Spleen (tissue), 11 donors: ENCODE data around the gene BAHCC1. TPM values are rescaled to one million over a fixed set of nuclear protein-coding genes. Genes with fewer than 3 reads are reported as not detected.

ENCODE experiments used
- DNase-seq: peaks from one replicate; pipeline ENCODE4 v3.0.0-alpha.2; 2020
- H3K27ac ChIP-seq, 8 donors: fragments of 200-600 bp; sonication (generic) in 7 of 8; 1 replicate in 4 of 8; 2 replicates in 4 of 8; pipeline versions ENCODE4 v1.5.0 to v1.8.0; 2016 to 2021; ENCODE audit warnings: inconsistent platforms in 4 of 8, mild to moderate bottlenecking in 4 of 8, moderate library complexity in 1 of 8
- H3K27me3 ChIP-seq, 7 donors: fragments of 200-600 bp; sonication (generic) in 6 of 7; replicated peaks in 1 of 7; 1 replicate in 4 of 7; 2 replicates in 3 of 7; pipeline versions ENCODE4 v1.5.0 to v1.8.0; 2016 to 2021; ENCODE audit warnings: inconsistent platforms in 3 of 7, mild to moderate bottlenecking in 1 of 7
- H3K36me3 ChIP-seq, 6 donors: fragments of 200-600 bp; sonication (generic) in 5 of 6; 1 replicate in 4 of 6; 2 replicates in 2 of 6; pipeline versions ENCODE4 v1.5.0 to v1.8.0; 2016 to 2021; ENCODE audit warnings: inconsistent platforms in 2 of 6
- H3K4me1 ChIP-seq, 6 donors: fragments of 200-600 bp; sonication (generic) in 5 of 6; 1 replicate in 3 of 6; 2 replicates in 3 of 6; pipeline versions ENCODE4 v1.5.0 to v1.8.0; 2016 to 2021; ENCODE audit warnings: inconsistent platforms in 3 of 6
- H3K4me3 ChIP-seq, 8 donors: fragments of 200-600 bp; sonication (generic) in 7 of 8; 1 replicate in 4 of 8; 2 replicates in 4 of 8; pipeline versions ENCODE4 v1.5.0 to v1.8.0; 2016 to 2021; ENCODE audit warnings: inconsistent platforms in 4 of 8, mild to moderate bottlenecking in 4 of 8, moderate library complexity in 2 of 8
- H3K9me3 ChIP-seq, 8 donors: fragments of 200-600 bp; sonication (generic) in 7 of 8; 1 replicate in 4 of 8; 2 replicates in 4 of 8; pipeline versions ENCODE4 v1.5.0 to v1.8.0; 2016 to 2021; ENCODE audit warnings: inconsistent platforms in 4 of 8
- POLR2A ChIP-seq, 3 donors: fragments of 450-650 bp; IDR thresholded peaks; one replicate each; pipeline ENCODE4 v1.5.1; 2017; ENCODE audit warnings: antibody characterized with exemption in 3 of 3, mild to moderate bottlenecking in 1 of 3
- POLR2AphosphoS5 ChIP-seq, 3 donors: sonication (generic); formaldehyde crosslinking; IDR thresholded peaks; one replicate each; pipeline ENCODE4 v1.5.1; 2017; ENCODE audit warnings: antibody characterized with exemption in 3 of 3
- WGBS, 5 donors: extraction: QIAGEN DNeasy Blood & Tissue Kit in 3 of 5; methylation state at CpG; one replicate each; pipeline versions ENCODE4 v1.1.5 to v1.1.7; 2013 to 2018; 5-methylcytosine and 5-hydroxymethylcytosine counted together
- intact Hi-C: fragments of 100-400 bp; cut with DNase I; formaldehyde crosslinking; loops from one replicate; pipeline ENCODE4 v1.15.0; 2023; ENCODE audit warnings: low total_unique reads
- polyA plus RNA-seq, 3 donors: library from polyadenylated mRNA; stranded (reverse); fragments of 200-250 nt; gene quantifications; one replicate each; pipeline ENCODE4 v1.2.1, GENCODE V29; 2013
- total RNA-seq, 7 donors: library from RNA; depleted of rRNA in 3 of 7; stranded (reverse); fragments of >200 nt in 3 of 7; fragmentation: NEBNext Ultra II Directional in 4 of 7; extraction: Animal tissue kit (Norgen Biotek cat#: 25700) in 4 of 7; gene quantifications; one replicate each; pipeline versions ENCODE4 v1.1.0 to v1.2.1, GENCODE V29; 2016 to 2021
- TF ChIP-seq, protein P1 (sequence below), 11 experiments: fragments of 200-600 bp in 7 of 11; fragments of 450-650 bp in 4 of 11; sonication (generic) in 4 of 11; IDR thresholded peaks in 8 of 11; conservative IDR thresholded peaks in 3 of 11; 1 replicate in 7 of 11; 2 replicates in 4 of 11; pipeline versions ENCODE4 v1.4.0 to v1.8.0; 2016 to 2021; ENCODE audit warnings: antibody characterized with exemption in 11 of 11, inconsistent platforms in 4 of 11, mild to moderate bottlenecking in 1 of 11
- donor health status: healthy with polysubstance abuse.
- donor health status: DM: no; HTN: no; CAD: no; lungs with moderate emphysema.
- donor health status: DM: no; HTN: no; CAD: no.
- donor health status: Bipolar disorder and iron deficiency.
- donor health status: healthy.
- donor health status: DM: no; HTN: no; CAD: no.
- donor health status: DM: yes; HTN: yes; CAD: no.

Gene BAHCC1
- total and polyA plus RNA-seq, 10 donors: 1.7 to 20.3 (median 12.4) TPM

DNA sequence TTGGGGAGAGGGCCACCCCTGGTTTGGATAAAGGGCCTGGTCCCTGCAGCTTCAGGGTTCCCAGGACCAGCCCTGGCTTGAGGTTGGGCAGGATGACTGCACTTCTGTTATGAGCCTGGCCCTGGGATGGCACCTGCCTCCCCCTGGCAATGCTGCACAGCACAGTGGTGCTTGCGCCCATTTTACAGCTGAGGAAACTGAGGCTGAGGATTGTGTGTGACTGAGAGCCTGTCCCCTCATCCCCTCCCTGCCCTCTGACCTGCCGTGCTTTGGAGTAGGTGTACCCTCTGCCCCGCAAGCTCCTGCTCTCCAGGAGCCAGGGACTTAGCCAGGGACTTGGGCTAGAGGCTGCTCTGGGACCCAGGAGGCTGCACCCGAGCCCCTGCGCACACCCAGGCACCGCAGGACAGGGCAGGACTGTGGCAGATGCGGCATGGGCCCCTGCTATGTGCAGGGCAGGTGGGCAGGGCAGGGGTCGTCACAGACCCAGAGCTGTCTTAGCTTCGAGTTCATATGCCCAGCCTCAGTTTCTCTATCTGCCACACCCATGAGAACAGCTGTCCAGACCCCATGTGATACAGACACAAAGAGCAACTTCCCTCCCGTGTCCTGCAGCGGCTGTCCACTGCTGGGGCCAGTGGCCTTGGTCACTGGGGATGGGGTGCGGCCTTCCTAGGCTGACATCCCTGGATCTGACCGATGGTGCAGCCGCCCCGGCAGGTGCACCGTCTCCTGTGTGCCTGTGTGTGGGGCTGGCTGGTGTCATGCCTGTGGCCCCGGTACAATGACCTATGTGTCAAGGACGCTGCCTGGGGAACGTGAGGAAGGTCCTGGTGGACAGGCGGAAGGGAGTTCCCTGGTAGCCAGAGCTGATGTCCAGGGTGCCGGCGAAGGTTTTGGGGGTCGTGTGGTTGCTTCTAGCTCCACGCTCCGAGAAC lies 36.6 kb downstream of the BAHCC1 start:
- no peak for DNase-seq
- peaks cover 0 to 84% (median 38%) of the 10 kb centered on the region in 7 donors for H3K27me3 ChIP-seq
- intact Hi-C loops: no loop called here
- H3K4me1 ChIP-seq: peaks cover 28 to 83% (median 59%) of the 10 kb centered on the region in 6 donors
- TF ChIP-seq, protein P1, sequence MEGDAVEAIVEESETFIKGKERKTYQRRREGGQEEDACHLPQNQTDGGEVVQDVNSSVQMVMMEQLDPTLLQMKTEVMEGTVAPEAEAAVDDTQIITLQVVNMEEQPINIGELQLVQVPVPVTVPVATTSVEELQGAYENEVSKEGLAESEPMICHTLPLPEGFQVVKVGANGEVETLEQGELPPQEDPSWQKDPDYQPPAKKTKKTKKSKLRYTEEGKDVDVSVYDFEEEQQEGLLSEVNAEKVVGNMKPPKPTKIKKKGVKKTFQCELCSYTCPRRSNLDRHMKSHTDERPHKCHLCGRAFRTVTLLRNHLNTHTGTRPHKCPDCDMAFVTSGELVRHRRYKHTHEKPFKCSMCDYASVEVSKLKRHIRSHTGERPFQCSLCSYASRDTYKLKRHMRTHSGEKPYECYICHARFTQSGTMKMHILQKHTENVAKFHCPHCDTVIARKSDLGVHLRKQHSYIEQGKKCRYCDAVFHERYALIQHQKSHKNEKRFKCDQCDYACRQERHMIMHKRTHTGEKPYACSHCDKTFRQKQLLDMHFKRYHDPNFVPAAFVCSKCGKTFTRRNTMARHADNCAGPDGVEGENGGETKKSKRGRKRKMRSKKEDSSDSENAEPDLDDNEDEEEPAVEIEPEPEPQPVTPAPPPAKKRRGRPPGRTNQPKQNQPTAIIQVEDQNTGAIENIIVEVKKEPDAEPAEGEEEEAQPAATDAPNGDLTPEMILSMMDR (IDR thresholded peaks at IDR 0.05 in 8 of 11, conservative IDR thresholded peaks at IDR 0.05 in 3 of 11): no peak
- TF ChIP-seq POLR2AphosphoS5 (IDR thresholded peaks at IDR 0.05): peak in 1 of 3 donors; percentile 9
- 74 to 90% (median 79%) methylated on average over 8 to 25 of the region's 25 CpGs for WGBS, 5 donors
- H3K4me3 ChIP-seq: no peak overlapping the region
- no peaks in the 10 kb centered on the region for H3K9me3 ChIP-seq
- no peaks in the 10 kb centered on the region for H3K36me3 ChIP-seq
- no peak overlapping the region for H3K27ac ChIP-seq

DNA sequence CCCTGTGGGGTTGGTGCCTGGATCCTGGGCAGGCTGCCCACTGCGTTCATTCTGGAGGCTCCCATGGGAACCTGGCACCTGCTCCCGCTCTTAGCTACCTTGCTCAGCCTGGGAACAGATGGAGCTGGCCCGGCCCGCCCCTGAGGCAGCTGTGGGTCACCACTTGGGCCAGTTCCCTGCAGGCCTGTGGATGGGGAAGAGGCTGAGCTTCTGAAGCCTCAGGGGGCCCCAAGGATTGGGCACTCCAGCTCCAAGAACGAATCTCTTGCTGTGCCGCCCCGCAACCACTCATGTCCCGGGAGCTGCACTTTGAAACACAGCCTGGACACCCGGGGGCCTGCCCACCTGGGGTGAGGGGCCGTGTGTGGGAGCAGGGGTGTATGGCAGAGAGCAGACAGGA lies 37.7 kb downstream of the BAHCC1 start:
- no peak overlapping the region for H3K27ac ChIP-seq
- no peak for DNase-seq
- no peak overlapping the region for H3K4me3 ChIP-seq
- H3K9me3 ChIP-seq: no peaks in the 10 kb centered on the region
- peaks cover 27 to 83% (median 58%) of the 10 kb centered on the region in 6 donors for H3K4me1 ChIP-seq
- TF ChIP-seq, protein P1 (IDR thresholded peaks at IDR 0.05 in 8 of 11, conservative IDR thresholded peaks at IDR 0.05 in 3 of 11): no peak
- TF ChIP-seq POLR2A (IDR thresholded peaks at IDR 0.05): no peak
- no peak for TF ChIP-seq POLR2AphosphoS5 (IDR thresholded peaks at IDR 0.05)
- no peaks in the 10 kb centered on the region for H3K36me3 ChIP-seq
- intact Hi-C loops: no loop called here
- peaks cover 0 to 74% (median 26%) of the 10 kb centered on the region in 7 donors for H3K27me3 ChIP-seq
- 74 to 86% (median 78%) methylated on average over 7 to 10 of the region's 10 CpGs for WGBS, 5 donors

DNA sequence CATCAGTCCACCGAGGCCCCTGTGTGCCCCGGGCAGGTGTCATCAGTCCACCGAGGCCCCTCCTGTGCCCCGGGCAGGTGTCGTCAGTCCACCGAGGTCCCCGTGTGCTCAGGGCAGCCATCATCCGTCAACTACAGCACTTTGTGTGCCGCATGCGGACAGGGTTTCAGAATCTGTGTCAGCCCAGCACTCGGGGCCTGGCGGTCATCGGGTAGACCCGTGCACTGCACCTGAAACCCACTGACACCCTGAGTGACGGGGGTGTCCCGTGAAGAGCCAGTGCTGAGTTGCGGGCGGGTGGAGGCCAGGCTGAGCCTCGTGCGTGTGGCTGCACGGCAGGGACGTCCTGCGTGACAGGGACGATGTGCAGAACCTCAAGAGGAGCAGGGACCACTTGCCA lies 38.4 kb downstream of the BAHCC1 start:
- 82 to 92% (median 88%) methylated on average over 15 to 24 of the region's 24 CpGs for WGBS, 5 donors
- no peaks in the 10 kb centered on the region for H3K36me3 ChIP-seq
- no peak for DNase-seq
- H3K27me3 ChIP-seq: peaks cover 0 to 73% (median 19%) of the 10 kb centered on the region in 7 donors
- H3K9me3 ChIP-seq: no peaks in the 10 kb centered on the region
- peaks cover 19 to 83% (median 56%) of the 10 kb centered on the region in 6 donors for H3K4me1 ChIP-seq
- H3K27ac ChIP-seq: no peak overlapping the region
- no peak overlapping the region for H3K4me3 ChIP-seq
- TF ChIP-seq, protein P1 (IDR thresholded peaks at IDR 0.05 in 8 of 11, conservative IDR thresholded peaks at IDR 0.05 in 3 of 11): no peak
- TF ChIP-seq POLR2A (IDR thresholded peaks at IDR 0.05): no peak
- TF ChIP-seq POLR2AphosphoS5 (IDR thresholded peaks at IDR 0.05): no peak
- intact Hi-C loops: no loop called here

DNA sequence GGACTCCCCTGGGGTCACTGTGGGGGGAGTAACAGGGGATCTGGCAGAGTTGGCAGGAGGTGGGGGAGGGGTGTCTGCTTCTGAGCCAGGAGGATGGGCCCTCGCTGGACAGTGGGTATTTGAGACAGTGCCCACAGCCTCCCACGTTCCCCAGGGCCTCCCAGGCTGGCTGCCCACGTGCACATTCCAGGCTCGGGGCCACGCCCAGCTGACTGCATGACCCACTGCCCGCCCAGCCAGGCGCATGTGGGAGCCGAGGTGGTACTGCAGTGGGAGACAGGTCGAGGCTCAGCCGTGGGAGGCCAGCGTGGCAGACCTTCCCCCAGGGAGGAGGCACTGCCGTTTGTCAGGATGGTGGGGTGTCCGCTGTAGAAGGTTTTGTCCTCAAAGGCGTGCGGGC lies 38.8 kb downstream of the BAHCC1 start:
- no peak for DNase-seq

More for the DNA sequence above, 38.8 kb downstream of the BAHCC1 start:
- H3K27me3 ChIP-seq: peaks cover 0 to 73% (median 15%) of the 10 kb centered on the region in 7 donors
- intact Hi-C loops: no loop called here
- H3K36me3 ChIP-seq: no peaks in the 10 kb centered on the region
- WGBS, 5 donors: 65 to 77% (median 73%) methylated on average over 7 to 15 of the region's 15 CpGs
- H3K9me3 ChIP-seq: no peaks in the 10 kb centered on the region
- H3K4me1 ChIP-seq: peaks cover 15 to 83% (median 56%) of the 10 kb centered on the region in 6 donors
- TF ChIP-seq, protein P1 (IDR thresholded peaks at IDR 0.05 in 8 of 11, conservative IDR thresholded peaks at IDR 0.05 in 3 of 11): no peak
- TF ChIP-seq POLR2AphosphoS5 (IDR thresholded peaks at IDR 0.05): peak in 2 of 3 donors; percentile 15 to 31
- H3K27ac ChIP-seq: no peak overlapping the region
- H3K4me3 ChIP-seq: no peak overlapping the region
